Measurements from ENCODE around the gene USH2A. TPM values are rescaled to one million over a fixed set of nuclear protein-coding genes. Genes with fewer than 3 reads are reported as not detected.

USH2A gene
- total RNA-seq, 4 donors from 2014 or later, result 0.03 to 0.25 TPM; not detected in 2

DNA sequence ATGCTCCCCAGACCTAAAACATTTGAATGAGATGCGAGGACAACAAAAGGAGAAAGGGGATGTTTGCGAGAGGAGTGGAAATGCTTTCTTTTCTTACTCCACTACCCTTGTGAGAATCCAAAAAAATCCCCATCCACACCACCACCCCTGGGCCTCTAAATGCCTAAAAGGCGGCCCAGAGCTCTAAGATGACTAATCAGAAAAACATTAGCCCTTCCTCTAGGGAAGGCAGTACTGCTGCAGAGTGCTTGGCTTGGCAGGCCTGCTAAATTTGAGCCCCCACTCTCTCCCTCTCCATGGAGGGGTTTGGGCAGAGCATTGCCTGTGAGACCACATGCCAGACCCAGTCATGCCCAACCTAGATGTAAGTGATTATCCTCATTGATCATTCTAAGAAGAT is 347.9 kb downstream of the USH2A start:
- no peak for TF ChIP-seq POLR2A (IDR thresholded peaks at IDR 0.05)
- TF ChIP-seq, protein P1, sequence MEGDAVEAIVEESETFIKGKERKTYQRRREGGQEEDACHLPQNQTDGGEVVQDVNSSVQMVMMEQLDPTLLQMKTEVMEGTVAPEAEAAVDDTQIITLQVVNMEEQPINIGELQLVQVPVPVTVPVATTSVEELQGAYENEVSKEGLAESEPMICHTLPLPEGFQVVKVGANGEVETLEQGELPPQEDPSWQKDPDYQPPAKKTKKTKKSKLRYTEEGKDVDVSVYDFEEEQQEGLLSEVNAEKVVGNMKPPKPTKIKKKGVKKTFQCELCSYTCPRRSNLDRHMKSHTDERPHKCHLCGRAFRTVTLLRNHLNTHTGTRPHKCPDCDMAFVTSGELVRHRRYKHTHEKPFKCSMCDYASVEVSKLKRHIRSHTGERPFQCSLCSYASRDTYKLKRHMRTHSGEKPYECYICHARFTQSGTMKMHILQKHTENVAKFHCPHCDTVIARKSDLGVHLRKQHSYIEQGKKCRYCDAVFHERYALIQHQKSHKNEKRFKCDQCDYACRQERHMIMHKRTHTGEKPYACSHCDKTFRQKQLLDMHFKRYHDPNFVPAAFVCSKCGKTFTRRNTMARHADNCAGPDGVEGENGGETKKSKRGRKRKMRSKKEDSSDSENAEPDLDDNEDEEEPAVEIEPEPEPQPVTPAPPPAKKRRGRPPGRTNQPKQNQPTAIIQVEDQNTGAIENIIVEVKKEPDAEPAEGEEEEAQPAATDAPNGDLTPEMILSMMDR (IDR thresholded peaks at IDR 0.05), result no peak
- H3K4me3 ChIP-seq (ENCODE audit: low read depth, poor library complexity, severe bottlenecking), result no peak overlapping the region
- no peak for DNase-seq (ENCODE audit: low spot score in 2 of 2)
- intact Hi-C loops (cut with DNase I; ENCODE audit: low total_unique reads), result no loop called here
- 75 to 76% methylated on average over 3 of the region's 3 CpGs for WGBS, 2 donors

DNA sequence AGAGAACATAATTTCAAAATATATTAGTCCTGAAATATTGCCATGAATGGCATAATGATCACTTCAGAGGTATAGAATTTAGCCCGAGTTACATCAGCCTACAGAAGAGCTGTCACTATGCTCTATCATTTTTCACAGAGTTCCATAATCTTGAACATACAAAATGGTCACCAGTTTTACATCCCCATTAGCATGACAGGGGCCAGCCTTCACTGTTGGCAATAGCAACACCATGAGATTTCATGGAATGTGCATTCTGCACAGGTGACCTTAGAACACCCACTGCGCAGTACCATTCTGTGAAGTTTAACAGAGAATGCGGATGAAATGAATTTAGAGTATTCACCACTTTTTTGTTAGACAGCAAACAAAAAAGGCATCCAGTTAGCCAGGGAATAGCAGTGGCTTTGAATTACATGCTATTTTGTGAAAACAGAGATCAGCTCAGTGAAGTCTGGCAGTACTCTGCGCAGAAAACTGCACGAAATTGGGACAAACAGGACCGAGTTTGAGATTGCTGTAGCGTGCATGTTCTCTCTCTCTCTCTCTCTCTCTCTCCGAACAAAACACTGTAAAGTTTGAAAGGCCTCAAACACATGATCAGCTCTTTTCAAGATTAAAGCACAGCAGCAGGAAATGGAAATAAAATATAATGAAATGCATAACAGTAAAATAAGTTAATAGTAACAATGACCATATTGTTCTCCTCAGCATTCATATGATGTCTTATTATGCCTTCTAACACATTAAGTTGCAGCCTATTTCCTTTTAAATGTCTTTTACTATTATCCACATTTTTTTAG is 349.3 kb downstream of the USH2A start:
- DNase-seq (ENCODE audit: low spot score in 2 of 2), result no peak
- intact Hi-C loops (cut with DNase I; ENCODE audit: low total_unique reads), result no loop called here
- WGBS, 2 donors, result 66 to 76% methylated on average over 8 of the region's 8 CpGs
- H3K4me3 ChIP-seq (ENCODE audit: low read depth, poor library complexity, severe bottlenecking), result no peak overlapping the region
- TF ChIP-seq, protein P1 (IDR thresholded peaks at IDR 0.05), result no peak
- no peak for TF ChIP-seq POLR2A (IDR thresholded peaks at IDR 0.05)

DNA sequence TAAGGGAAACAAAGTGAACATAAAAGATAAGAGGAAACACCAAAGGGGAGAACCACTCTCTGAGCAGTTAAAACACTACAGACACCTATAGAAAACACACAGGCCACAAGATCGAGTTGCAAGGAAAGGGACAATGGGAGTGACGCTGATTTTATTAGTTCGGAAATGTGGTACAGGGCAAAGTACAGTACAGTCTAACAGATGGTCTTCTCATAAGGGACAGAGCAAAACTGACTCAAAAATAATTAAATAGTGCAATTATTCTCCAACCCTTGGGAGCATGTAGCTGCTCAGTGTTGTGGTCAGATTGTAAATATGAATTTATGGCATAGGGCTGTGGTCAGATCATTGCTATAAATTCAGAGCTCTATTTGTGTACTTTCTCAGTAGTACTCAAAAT is 352.0 kb downstream of the USH2A start:
- no peak for TF ChIP-seq POLR2A (IDR thresholded peaks at IDR 0.05)
- TF ChIP-seq, protein P1 (IDR thresholded peaks at IDR 0.05), result no peak
- WGBS, 2 donors, result 66 to 70% methylated on average over 3 of the region's 3 CpGs
- no peak overlapping the region for H3K4me3 ChIP-seq (ENCODE audit: low read depth, poor library complexity, severe bottlenecking)
- DNase-seq (ENCODE audit: low spot score in 2 of 2), result no peak
- intact Hi-C loops (cut with DNase I; ENCODE audit: low total_unique reads), result no loop called here

DNA sequence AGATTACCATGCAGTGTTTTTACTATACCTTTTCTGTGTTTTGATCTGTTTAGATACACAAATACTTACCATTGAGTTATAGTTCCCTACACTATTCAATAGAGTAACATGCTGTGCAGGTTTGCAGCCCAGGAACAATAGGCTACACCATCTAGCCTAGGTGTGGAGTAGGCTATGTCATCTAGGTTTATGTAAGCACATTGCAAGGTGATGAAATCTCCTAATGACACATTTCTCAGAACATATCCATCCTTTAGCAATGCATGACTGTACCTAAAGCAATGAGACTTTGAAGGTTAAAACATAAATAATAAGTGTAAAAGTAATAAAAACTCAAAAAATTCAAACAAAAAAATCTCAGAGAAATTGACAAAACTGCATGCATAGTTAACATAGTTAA is 358.6 kb downstream of the USH2A start:
- no peak overlapping the region for H3K4me3 ChIP-seq (ENCODE audit: low read depth, poor library complexity, severe bottlenecking)
- intact Hi-C loops (cut with DNase I; ENCODE audit: low total_unique reads), result no loop called here
- TF ChIP-seq POLR2A (IDR thresholded peaks at IDR 0.05), result no peak
- TF ChIP-seq, protein P1 (IDR thresholded peaks at IDR 0.05), result no peak
- DNase-seq (ENCODE audit: low spot score in 2 of 2), result no peak

DNA sequence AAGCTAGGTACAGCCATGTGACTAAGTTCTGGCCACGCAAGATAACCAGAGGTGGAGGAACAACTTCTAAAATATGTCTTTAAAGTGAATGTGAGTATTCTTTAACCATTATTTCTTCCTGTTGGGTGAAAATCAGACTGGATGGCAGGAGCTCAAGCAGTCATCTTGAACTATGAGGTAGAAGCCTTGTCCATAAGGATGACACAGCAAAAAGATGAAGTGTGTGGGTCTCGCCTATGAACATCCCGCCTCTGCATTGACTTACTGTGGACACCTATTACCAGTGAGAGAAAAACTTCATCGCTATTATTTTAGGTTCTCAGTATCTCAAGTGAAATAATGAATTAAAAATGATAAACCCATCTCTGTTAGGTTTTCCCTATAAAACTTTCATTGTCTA is 365.3 kb downstream of the USH2A start:
- no peak for DNase-seq (ENCODE audit: low spot score in 2 of 2)
- WGBS, 2 donors, result 95 to 96% methylated on average over 4 of the region's 4 CpGs
- intact Hi-C loops (cut with DNase I; ENCODE audit: low total_unique reads), result no loop called here

More for the DNA sequence above, 365.3 kb downstream of the USH2A start:
- TF ChIP-seq, protein P1 (IDR thresholded peaks at IDR 0.05), result no peak
- TF ChIP-seq POLR2A (IDR thresholded peaks at IDR 0.05), result no peak
- no peak overlapping the region for H3K4me3 ChIP-seq (ENCODE audit: low read depth, poor library complexity, severe bottlenecking)

All from lower leg skin (tissue), 4 donors.